ENCODE results near the gene BBOX1. TPM values are rescaled to one million over a fixed set of nuclear protein-coding genes. Genes with fewer than 3 reads are reported as not detected.
A peak's percentile ranks its signal among the peaks of the same experiment; 100 is the strongest.

The BBOX1 gene
- total RNA-seq, 1 donor = not detected

DNA sequence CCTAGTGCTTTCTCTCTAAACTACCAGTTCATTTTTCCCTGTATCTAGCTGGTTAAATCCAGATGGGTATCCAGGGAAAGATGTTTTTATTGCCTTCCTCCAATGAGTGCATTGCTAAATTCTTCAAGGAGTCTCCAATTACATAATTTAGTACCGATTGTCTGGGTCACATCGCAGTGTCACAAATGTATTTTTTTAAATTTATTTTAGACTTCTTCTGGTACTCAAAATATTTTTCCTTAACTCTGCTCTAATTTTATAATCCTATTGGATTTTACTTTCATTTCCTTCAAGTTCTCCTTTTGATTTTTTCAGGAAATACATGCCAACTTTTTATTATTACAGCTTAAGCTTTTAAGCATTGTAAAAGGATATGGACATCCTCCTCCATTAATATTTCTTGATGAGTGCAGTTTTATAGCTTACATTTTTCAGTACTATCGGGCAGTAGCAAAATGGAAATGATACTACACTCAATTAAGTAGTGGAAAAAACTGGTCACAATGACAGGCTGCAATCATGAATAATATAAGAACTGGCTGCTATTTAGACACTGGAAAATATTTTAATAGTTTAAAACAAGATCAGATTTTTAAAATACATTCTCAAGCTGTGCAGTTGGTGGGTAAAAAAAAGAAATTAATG is 20.3 kb downstream of the BBOX1 start:
- TF ChIP-seq, protein P1, sequence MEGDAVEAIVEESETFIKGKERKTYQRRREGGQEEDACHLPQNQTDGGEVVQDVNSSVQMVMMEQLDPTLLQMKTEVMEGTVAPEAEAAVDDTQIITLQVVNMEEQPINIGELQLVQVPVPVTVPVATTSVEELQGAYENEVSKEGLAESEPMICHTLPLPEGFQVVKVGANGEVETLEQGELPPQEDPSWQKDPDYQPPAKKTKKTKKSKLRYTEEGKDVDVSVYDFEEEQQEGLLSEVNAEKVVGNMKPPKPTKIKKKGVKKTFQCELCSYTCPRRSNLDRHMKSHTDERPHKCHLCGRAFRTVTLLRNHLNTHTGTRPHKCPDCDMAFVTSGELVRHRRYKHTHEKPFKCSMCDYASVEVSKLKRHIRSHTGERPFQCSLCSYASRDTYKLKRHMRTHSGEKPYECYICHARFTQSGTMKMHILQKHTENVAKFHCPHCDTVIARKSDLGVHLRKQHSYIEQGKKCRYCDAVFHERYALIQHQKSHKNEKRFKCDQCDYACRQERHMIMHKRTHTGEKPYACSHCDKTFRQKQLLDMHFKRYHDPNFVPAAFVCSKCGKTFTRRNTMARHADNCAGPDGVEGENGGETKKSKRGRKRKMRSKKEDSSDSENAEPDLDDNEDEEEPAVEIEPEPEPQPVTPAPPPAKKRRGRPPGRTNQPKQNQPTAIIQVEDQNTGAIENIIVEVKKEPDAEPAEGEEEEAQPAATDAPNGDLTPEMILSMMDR (IDR thresholded peaks at IDR 0.05; ENCODE audit: insufficient read depth, low read depth, low read length) = no peak
- DNase-seq (ENCODE audit: low read depth) = no peak
- H3K4me3 ChIP-seq (ENCODE audit: low read depth, low read length) = no peak overlapping the region

DNA sequence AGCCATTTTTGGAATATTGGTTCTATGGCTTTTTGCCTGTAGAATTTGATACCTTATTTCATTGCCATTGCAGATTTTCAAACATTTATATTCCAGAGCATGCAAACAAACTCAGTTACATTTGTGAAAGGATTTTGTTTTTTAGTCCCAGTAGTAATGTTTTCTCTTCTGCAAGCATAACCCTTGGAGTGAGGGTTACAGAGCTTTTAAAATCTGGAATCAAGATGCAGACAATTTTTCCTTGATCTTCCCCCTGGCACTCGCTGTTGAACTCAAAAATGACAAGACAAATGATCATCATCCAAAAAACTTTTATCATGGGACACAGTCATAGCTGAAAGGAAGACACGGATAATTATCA is 20.8 kb downstream of the BBOX1 start:
- DNase-seq (ENCODE audit: low read depth) = no peak
- TF ChIP-seq, protein P1 (IDR thresholded peaks at IDR 0.05; ENCODE audit: insufficient read depth, low read depth, low read length) = no peak

DNA sequence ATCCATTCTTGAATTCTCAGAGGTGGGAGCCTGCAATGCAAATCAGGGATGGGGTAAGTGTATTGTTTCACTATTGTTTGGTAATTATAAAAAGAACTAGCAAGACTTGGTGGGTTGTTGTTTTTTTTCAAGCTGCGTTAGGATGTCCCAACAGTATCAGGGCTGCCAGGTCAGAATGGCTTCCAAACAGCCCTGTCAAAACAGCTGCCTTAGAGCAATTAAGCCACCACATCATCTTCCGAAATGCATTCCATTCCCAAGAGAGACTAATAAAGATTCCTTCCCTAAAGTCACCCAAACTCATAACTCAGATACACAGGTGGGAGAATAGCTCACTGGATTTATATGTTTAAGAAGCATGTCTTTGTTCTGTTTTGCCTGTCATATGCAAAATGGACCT is 23.5 kb downstream of the BBOX1 start:
- TF ChIP-seq, protein P1 (IDR thresholded peaks at IDR 0.05; ENCODE audit: insufficient read depth, low read depth, low read length) = no peak

More for the DNA sequence above, 20.8 kb downstream of the BBOX1 start:
- H3K4me3 ChIP-seq (ENCODE audit: low read depth, low read length) = no peak overlapping the region

DNA sequence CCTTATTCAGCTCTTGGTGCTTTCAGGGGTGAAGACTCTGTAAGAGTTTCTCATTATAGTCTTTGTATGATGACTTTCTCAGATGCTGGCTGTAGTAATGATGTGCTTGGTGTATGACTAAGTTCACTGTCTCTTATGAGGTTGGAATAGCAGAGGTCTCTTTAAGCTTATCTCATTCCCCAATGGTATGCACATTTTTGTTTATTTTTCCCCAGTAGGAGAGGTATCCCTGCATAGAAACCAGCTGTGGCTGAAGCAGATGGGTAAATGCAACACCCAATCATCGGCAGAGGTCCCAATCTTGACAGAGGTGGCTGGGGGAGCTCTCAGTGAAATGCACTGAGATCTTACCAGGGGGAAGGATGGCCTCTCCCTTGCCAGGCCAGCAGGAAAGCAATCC is 34.6 kb downstream of the BBOX1 start:
- peak; percentile 82 for DNase-seq (ENCODE audit: low read depth)

More for the DNA sequence above, 23.5 kb downstream of the BBOX1 start:
- peak; percentile 28 for DNase-seq (ENCODE audit: low read depth)
- H3K4me3 ChIP-seq (ENCODE audit: low read depth, low read length) = no peak overlapping the region

DNA sequence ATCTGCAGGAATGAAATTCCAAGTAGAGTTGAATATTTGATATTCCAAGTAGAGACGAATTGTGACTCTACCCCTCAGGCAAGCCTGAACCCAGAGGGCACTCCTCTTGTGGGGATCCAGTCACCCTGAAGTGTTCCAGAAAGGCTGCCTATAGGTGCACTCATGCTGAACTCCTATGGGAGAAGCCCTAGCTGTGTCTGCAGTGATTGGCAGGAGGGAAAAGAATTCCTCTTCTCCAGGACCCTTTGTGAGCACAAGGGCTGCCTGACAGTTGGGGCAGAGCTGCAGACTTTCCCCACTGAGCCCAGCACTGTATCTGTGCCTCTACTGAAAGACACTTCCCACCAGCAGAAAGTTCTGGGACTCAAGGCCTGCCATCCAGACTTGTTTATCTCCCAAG is 35.0 kb downstream of the BBOX1 start:
- TF ChIP-seq, protein P1 (IDR thresholded peaks at IDR 0.05; ENCODE audit: insufficient read depth, low read depth, low read length) = no peak
- DNase-seq (ENCODE audit: low read depth) = no peak
- no peak overlapping the region for H3K4me3 ChIP-seq (ENCODE audit: low read depth, low read length)

More for the DNA sequence above, 34.6 kb downstream of the BBOX1 start:
- H3K4me3 ChIP-seq (ENCODE audit: low read depth, low read length) = no peak overlapping the region
- TF ChIP-seq, protein P1 (IDR thresholded peaks at IDR 0.05; ENCODE audit: insufficient read depth, low read depth, low read length) = no peak

DNA sequence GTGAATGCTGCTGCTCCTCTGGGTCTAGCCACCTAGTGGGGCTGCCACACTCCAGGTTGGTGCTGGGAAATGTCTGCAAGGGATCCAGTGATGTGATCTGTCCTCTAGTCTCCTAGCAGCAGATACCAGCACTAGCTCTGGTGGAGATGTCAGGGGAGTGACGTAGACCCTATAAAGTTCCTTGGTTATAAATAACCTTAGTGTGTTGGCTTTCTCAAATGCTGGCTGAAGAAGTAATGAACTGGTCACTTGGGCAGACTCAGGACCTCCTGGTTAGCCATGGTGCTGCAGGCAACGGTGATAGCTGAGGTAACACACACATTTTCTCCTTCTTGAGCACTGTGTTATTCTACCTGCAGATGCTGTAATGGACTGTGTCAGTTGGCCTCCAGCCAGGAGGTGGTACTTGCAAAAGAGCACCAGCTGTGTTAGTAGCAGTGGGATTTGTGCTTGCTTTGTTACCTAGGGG is 35.5 kb downstream of the BBOX1 start:
- TF ChIP-seq, protein P1 (IDR thresholded peaks at IDR 0.05; ENCODE audit: insufficient read depth, low read depth, low read length) = no peak
- peak; percentile 44 for DNase-seq (ENCODE audit: low read depth)
- H3K4me3 ChIP-seq (ENCODE audit: low read depth, low read length) = no peak overlapping the region

DNA sequence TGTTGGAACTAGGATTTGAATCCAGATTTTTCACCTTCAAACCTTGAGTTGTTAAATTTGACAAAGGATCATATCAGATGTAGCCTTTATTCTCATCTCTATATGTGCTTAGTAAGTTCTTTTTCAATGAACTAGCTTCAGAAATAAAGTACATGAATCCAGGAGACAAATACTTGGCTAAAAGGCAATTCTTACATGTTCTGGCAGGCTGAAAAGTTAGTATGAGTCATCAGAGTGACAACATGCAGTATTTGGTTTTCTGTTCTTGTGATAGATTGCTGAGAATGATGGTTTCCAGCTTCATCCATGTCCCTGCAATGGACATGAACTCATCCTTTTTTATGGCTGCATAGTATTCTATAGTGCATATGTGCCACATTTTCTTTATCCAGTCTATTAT is 40.4 kb downstream of the BBOX1 start:
- H3K4me3 ChIP-seq (ENCODE audit: low read depth, low read length) = no peak overlapping the region
- no peak for DNase-seq (ENCODE audit: low read depth)
- TF ChIP-seq, protein P1 (IDR thresholded peaks at IDR 0.05; ENCODE audit: insufficient read depth, low read depth, low read length) = no peak

Data from fibroblast of villous mesenchyme (primary cell).